Measurements from ENCODE around the gene FUT7.

Gene FUT7

GRCh38 chr9:137029058-137029936 is 2.6 kb downstream of the FUT7 start:
- Histone ChIP-seq H3K36me3 (peaks cover 12% of the 10 kb centered on the region), H3K4me3 (ENCODE audit: low read depth in 1 of 2, low read length in 1 of 2) (peak overlapping the region; percentile 83 to 86), H3K27me3 (peaks cover 10% of the 10 kb centered on the region), H3K9me3 (no peaks in the 10 kb centered on the region), H3K4me1 (ENCODE audit: control insufficient read depth in 1 of 2, insufficient read depth in 1 of 2, low read depth in 1 of 2, low read length in 1 of 2) (peaks cover 59 to 64% of the 10 kb centered on the region in 2 experiments), H3K27ac (peak overlapping the region; percentile 91)
- peak; percentile 92 for TF ChIP-seq CTCF (IDR thresholded peaks at IDR 0.05)

- H3K9me3 ChIP-seq, result no peaks in the 10 kb centered on the region
- H3K27me3 ChIP-seq, result peaks cover 10% of the 10 kb centered on the region
- peak overlapping the region; percentile 91 for H3K27ac ChIP-seq
- H3K36me3 ChIP-seq, result peaks cover 17% of the 10 kb centered on the region
- TF ChIP-seq CTCF (IDR thresholded peaks at IDR 0.05), result peak; percentile 67
- peak overlapping the region; percentile 83 to 86 for H3K4me3 ChIP-seq (ENCODE audit: low read depth in 1 of 2, low read length in 1 of 2)
- peaks cover 53 to 57% of the 10 kb centered on the region in 2 experiments for H3K4me1 ChIP-seq (ENCODE audit: control insufficient read depth in 1 of 2, insufficient read depth in 1 of 2, low read depth in 1 of 2, low read length in 1 of 2)
Measured at GRCh38 chr9:137028263-137029057, 3.4 kb downstream of the FUT7 start.

- H3K4me1 ChIP-seq (ENCODE audit: control insufficient read depth in 1 of 2, insufficient read depth in 1 of 2, low read depth in 1 of 2, low read length in 1 of 2), result peaks cover 44 to 49% of the 10 kb centered on the region in 2 experiments
- H3K36me3 ChIP-seq, result peaks cover 20% of the 10 kb centered on the region
- no peaks in the 10 kb centered on the region for H3K9me3 ChIP-seq
- peaks cover 10% of the 10 kb centered on the region for H3K27me3 ChIP-seq
- TF ChIP-seq CTCF (IDR thresholded peaks at IDR 0.05), result no peak
- H3K4me3 ChIP-seq (ENCODE audit: low read depth in 1 of 2, low read length in 1 of 2), result peak within 1 kb of the TSS; percentile 83 to 86
- H3K27ac ChIP-seq, result peak within 1 kb of the TSS; percentile 91
Measured at GRCh38 chr9:137027369-137028262, 4.3 kb downstream of the FUT7 start, which contains the start of gene ABCA2. Gene ABCA2 (minus strand): TSS chr9:137028237. CDS start chr9:137028140, 97 bp downstream.

- H3K27me3 ChIP-seq, result peaks cover 10% of the 10 kb centered on the region
- TF ChIP-seq CTCF (IDR thresholded peaks at IDR 0.05), result no peak
- H3K9me3 ChIP-seq, result no peaks in the 10 kb centered on the region
- H3K36me3 ChIP-seq, result peaks cover 26% of the 10 kb centered on the region
- H3K4me1 ChIP-seq (ENCODE audit: control insufficient read depth in 1 of 2, insufficient read depth in 1 of 2, low read depth in 1 of 2, low read length in 1 of 2), result peaks cover 36 to 41% of the 10 kb centered on the region in 2 experiments
- no peak overlapping the region for H3K4me3 ChIP-seq (ENCODE audit: low read depth in 1 of 2, low read length in 1 of 2)
- H3K27ac ChIP-seq, result no peak overlapping the region
Measured at GRCh38 chr9:137026828-137027227, 5.1 kb downstream of the FUT7 start.

GRCh38 chr9:137026384-137026783 is 5.5 kb downstream of the FUT7 start:
- Histone ChIP-seq H3K27me3 (peaks cover 10% of the 10 kb centered on the region), H3K36me3 (peaks cover 28% of the 10 kb centered on the region), H3K4me1 (ENCODE audit: control insufficient read depth in 1 of 2, insufficient read depth in 1 of 2, low read depth in 1 of 2, low read length in 1 of 2) (peaks cover 32 to 37% of the 10 kb centered on the region in 2 experiments), H3K9me3 (no peaks in the 10 kb centered on the region), H3K27ac (no peak overlapping the region), H3K4me3 (ENCODE audit: low read depth in 1 of 2, low read length in 1 of 2) (no peak overlapping the region)
- no peak for TF ChIP-seq CTCF (IDR thresholded peaks at IDR 0.05)
